ENCODE results near the gene FGF22. TPM values are rescaled to one million over a fixed set of nuclear protein-coding genes. Genes with fewer than 3 reads are reported as not detected.

Gene FGF22
- total RNA-seq, 1 experiment from 2014 or later: 1.3 TPM

DNA sequence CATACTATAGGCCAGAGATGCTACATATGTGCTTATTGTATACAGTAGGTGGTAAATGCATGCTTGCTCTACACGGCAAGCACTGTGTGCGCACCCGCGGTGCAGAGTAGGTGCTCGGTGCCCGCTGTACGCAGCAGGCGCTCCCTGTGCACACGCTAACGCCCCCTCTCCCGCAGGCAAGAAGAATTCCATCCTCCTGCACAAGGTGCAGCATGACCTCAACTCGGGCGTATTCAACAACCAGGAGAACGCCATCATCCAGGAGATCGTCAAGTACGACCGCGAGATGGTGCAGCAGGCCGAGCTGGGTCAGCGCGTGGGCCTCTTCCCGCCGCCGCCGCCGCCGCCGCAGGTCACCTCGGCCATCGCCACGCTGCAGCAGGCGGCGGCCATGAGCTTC lies 24.1 kb upstream of the FGF22 start:
- DNase-seq: no peak
- intact Hi-C loops (cut with micrococcal nuclease): no loop called here
- Histone ChIP-seq H3K9me3 (ENCODE audit: low read length) (no peaks in the 10 kb centered on the region), H3K79me2 (ENCODE audit: low read length) (no peaks in the 10 kb centered on the region), H4K20me1 (ENCODE audit: low read length) (no peaks in the 10 kb centered on the region), H3K4me3 (ENCODE audit: low read length) (no peak overlapping the region), H3K9me2 (replicated peaks; ENCODE audit: low read length) (no peaks in the 10 kb centered on the region), H3K4me1 (ENCODE audit: insufficient read depth, low read length) (no peaks in the 10 kb centered on the region), H3K36me3 (ENCODE audit: low read depth, low read length) (no peaks in the 10 kb centered on the region; the same call in 1 of the 2 replicates), H2AFZ (ENCODE audit: low read length) (no peak overlapping the region), H3K4me2 (ENCODE audit: low read length) (no peak overlapping the region), H3K9ac (ENCODE audit: low read length) (no peak overlapping the region), H3K27me3 (ENCODE audit: low read length) (no peaks in the 10 kb centered on the region), H3F3A (ENCODE audit: low read length, unreplicated experiment) (no peaks in the 10 kb centered on the region), H3K27ac (ENCODE audit: low read length) (no peak overlapping the region)
- CTCF ChIA-PET: no interaction called here
- TF ChIP-seq EZH2 (IDR thresholded peaks at IDR 0.05; ENCODE audit: low read length, unreplicated experiment) (no peak), EZH2phosphoT487 (IDR thresholded peaks at IDR 0.05; ENCODE audit: borderline replicate concordance, low read length) (no peak), CTCF (conservative IDR thresholded peaks at IDR 0.05; ENCODE audit: low read depth, low read length) (no peak)
- no TSS peak for BruUV-seq (replicated peaks)
- ATAC-seq: no peak
- POLR2A ChIA-PET (ENCODE audit: unreplicated experiment): no interaction called here

GRCh38 chr19:616062-616700 lies 23.5 kb upstream of the FGF22 start:
- no peaks in the 10 kb centered on the region for H3K4me1 ChIP-seq (ENCODE audit: insufficient read depth, low read length)
- no TSS peak for BruUV-seq (replicated peaks)
- H3K27ac ChIP-seq (ENCODE audit: low read length): no peak overlapping the region
- no peaks in the 10 kb centered on the region for H4K20me1 ChIP-seq (ENCODE audit: low read length)
- DNase-seq (no peak), ATAC-seq (no peak)
- no peak overlapping the region for H3K4me3 ChIP-seq (ENCODE audit: low read length)
- no peaks in the 10 kb centered on the region for H3K79me2 ChIP-seq (ENCODE audit: low read length)
- intact Hi-C loops (cut with micrococcal nuclease): no loop called here
- no peak for TF ChIP-seq CTCF (conservative IDR thresholded peaks at IDR 0.05; ENCODE audit: low read depth, low read length)
- no peak for TF ChIP-seq EZH2 (IDR thresholded peaks at IDR 0.05; ENCODE audit: low read length, unreplicated experiment)
- TF ChIP-seq EZH2phosphoT487 (IDR thresholded peaks at IDR 0.05; ENCODE audit: borderline replicate concordance, low read length): no peak
- ChIA-PET POLR2A (ENCODE audit: unreplicated experiment) (no interaction called here), CTCF (no interaction called here)
- H3F3A ChIP-seq (ENCODE audit: low read length, unreplicated experiment): no peaks in the 10 kb centered on the region
- H3K4me2 ChIP-seq (ENCODE audit: low read length): no peak overlapping the region
- no peaks in the 10 kb centered on the region for H3K9me2 ChIP-seq (replicated peaks; ENCODE audit: low read length)
- H3K36me3 ChIP-seq (ENCODE audit: low read depth, low read length): no peaks in the 10 kb centered on the region; the same call in 1 of the 2 replicates
- no peaks in the 10 kb centered on the region for H3K9me3 ChIP-seq (ENCODE audit: low read length)
- no peak overlapping the region for H3K9ac ChIP-seq (ENCODE audit: low read length)
- no peaks in the 10 kb centered on the region for H3K27me3 ChIP-seq (ENCODE audit: low read length)
- H2AFZ ChIP-seq (ENCODE audit: low read length): no peak overlapping the region

- ChIA-PET CTCF (no interaction called here), POLR2A (ENCODE audit: unreplicated experiment) (no interaction called here)
- no peak overlapping the region for H3K4me2 ChIP-seq (ENCODE audit: low read length)
- no peaks in the 10 kb centered on the region for H3K9me3 ChIP-seq (ENCODE audit: low read length)
- H3K36me3 ChIP-seq (ENCODE audit: low read depth, low read length): no peaks in the 10 kb centered on the region; the same call in 1 of the 2 replicates
- no peaks in the 10 kb centered on the region for H3K79me2 ChIP-seq (ENCODE audit: low read length)
- H3K27ac ChIP-seq (ENCODE audit: low read length): no peak overlapping the region
- no peak for ATAC-seq
- no peaks in the 10 kb centered on the region for H3K9me2 ChIP-seq (replicated peaks; ENCODE audit: low read length)
- H3K27me3 ChIP-seq (ENCODE audit: low read length): no peaks in the 10 kb centered on the region
- H3K4me1 ChIP-seq (ENCODE audit: insufficient read depth, low read length): no peaks in the 10 kb centered on the region
- H3K9ac ChIP-seq (ENCODE audit: low read length): no peak overlapping the region
- no peak for TF ChIP-seq EZH2phosphoT487 (IDR thresholded peaks at IDR 0.05; ENCODE audit: borderline replicate concordance, low read length)
- no peak for TF ChIP-seq CTCF (conservative IDR thresholded peaks at IDR 0.05; ENCODE audit: low read depth, low read length)
- no peak for TF ChIP-seq EZH2 (IDR thresholded peaks at IDR 0.05; ENCODE audit: low read length, unreplicated experiment)
- BruUV-seq (replicated peaks): no TSS peak
- intact Hi-C loops (cut with micrococcal nuclease): no loop called here
- H3F3A ChIP-seq (ENCODE audit: low read length, unreplicated experiment): no peaks in the 10 kb centered on the region
- no peak overlapping the region for H2AFZ ChIP-seq (ENCODE audit: low read length)
- DNase-seq: no peak
- H3K4me3 ChIP-seq (ENCODE audit: low read length): no peak overlapping the region
- no peaks in the 10 kb centered on the region for H4K20me1 ChIP-seq (ENCODE audit: low read length)
Measured at GRCh38 chr19:616747-617526, 22.7 kb upstream of the FGF22 start.
